NCI-H2081 treated with DMSO at 0.1 percent for 48 hours (cell line): Measurements from ENCODE around the gene PCDHGB1.
"Not testable (repeated sequence)": the region's sequence is repeated elsewhere in the genome, so short reads cannot be mapped to it uniquely, and the experiment has no call there.

ENCODE experiments used
- DNase-seq: peaks from one replicate; lab custom pipeline; 2025; lab: John Stamatoyannopoulos, UW

Gene PCDHGB1

GRCh38 chr5:141349917-141350619, at the start of gene PCDHGB1:
PCDHGB1 (plus strand) TSS chr5:141350099; CDS start chr5:141350261, 162 bp downstream.
- peak; percentile 64 for DNase-seq

- no peak for DNase-seq
Observed at GRCh38 chr5:141303756-141304155, 46.1 kb upstream of the PCDHGB1 start, which contains the start of gene SLC25A2. SLC25A2 (minus strand) TSS chr5:141304049; CDS start chr5:141303865, 184 bp downstream.

- DNase-seq: no peak
Observed at GRCh38 chr5:141306630-141307029, 43.3 kb upstream of the PCDHGB1 start.

DNA sequence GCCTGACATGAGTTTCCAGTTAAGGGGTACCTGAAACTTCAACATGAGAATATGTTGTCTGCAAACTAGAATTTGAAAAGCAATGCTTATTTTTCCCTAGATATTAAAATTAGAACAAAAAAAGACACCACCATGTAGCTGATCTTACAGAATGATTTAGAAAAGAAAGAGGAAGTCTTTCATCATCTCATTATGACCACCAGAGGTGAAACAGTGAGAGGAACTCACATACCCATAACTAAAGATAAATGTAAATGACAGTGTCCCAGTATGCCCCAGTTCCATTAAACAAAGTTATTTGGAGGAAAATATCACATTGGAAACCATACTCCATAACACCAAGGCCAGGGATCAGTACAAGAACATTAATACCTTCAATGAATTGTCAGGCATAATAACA, 36.2 kb upstream of the PCDHGB1 start:
- no peak for DNase-seq

GRCh38 chr5:141316963-141317362, 32.9 kb upstream of the PCDHGB1 start:
- DNase-seq: not testable (repeated sequence)

GRCh38 chr5:141319202-141319601, 30.7 kb upstream of the PCDHGB1 start:
- DNase-seq: no peak

- no peak for DNase-seq
Observed at GRCh38 chr5:141319699-141320098, 30.2 kb upstream of the PCDHGB1 start.

DNA sequence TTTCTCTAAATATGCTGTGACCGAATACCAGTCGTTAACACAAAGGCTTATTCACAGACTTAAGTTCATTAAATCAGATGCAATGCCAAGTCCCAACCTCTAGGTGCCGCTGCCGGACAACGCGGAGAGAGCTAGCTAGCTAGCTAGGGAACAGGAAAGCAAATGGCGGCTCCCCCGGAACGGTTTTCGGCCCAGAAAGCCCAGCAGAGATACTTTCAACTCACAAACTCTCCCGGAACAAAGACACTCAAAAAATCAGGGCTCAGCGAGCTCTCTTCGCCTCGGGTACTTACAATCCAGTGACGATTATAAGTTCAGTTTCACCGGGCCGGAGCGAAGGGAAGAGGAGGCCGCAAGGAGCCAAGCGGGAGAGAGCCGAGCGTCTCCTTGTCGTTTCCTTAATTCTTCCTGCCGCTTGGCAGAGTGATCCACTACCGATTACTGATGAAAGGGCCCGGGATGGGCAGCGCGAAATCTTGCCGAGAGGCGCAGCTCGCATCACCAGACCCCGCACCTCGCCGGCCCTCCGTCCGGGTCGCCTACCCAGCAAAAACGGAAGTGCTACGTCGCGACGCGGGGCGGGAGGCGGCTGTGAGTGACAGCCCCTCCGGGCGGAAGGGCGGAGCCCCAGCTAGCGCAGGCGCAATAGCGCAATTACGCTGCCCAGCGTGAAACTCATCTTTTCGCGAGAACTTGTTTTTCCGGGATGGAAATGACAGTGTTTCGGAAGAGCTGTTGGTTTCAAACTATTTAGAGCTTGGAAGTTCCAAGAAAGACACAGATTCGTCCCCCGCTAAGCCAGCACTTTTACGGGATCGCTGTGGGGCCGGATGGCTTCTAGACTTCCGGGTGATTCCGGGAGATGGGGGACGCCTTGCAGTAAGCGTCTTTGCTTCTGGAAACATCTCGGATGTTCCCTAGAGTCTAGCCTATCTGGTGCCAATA, 29.4 kb upstream of the PCDHGB1 start, which contains the start of gene TAF7:
TAF7 (minus strand) TSS at position 560 of the 945 bp plus-strand sequence. CDS start 740 bp downstream, outside the sequence.
- peak; percentile 44 for DNase-seq

DNA sequence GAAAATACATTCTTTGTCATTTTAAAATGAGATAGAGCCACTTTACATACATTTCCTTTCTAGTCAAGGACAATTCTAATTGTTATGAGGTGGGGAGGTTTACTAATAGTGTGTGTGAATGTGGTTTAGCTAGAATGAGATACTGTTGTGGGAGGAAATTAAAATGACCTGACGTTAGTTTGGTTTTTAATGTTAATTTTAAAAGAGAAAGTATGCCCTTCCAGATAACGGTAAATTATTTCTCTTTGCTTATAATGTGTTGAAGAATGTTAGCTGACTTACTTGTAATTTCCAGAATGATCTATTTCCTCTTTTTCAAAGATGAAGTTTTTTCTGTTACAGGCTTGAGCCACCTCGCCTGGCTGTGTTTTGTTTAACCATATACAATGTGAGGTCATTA, 27.6 kb upstream of the PCDHGB1 start:
- no peak for DNase-seq

DNA sequence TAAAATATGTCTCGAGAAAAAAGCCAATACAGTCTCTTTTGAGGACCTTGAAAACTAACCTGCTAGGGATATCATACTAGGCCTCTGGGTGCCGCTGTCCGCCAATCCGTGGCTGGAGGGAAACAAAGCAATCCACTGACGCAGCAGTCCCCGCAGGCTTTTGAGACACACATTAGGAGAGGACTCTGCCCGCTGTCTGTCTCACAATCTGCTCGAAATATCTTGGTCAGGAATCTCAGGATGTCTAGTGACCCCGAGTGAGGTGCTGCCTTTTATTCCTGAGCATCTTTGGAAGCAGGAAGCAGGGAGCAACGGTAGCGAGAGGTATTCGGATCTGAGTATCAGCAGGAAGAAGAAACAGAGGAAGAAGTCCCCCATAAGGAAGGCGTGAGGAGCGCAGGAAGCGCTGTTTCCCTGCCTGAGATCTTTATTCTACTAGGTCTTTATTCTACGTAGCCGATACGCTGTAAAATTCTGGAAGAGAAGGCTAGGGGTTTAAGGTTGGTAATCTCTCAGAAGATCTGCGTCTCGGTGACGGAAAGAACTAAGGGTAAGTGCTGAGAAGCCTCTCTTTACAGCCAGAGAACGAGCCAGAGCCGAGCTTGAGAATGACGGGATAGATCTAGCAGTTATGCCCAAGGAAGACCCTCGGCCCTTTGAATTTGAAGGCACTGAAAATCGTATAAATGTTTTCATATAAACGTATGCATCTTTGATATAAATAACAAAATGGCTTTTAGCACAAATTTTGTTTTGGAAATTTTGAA, 23.6 kb upstream of the PCDHGB1 start:
- peak; percentile 48 for DNase-seq

- no peak for DNase-seq
Observed at GRCh38 chr5:141328231-141328630, 21.7 kb upstream of the PCDHGB1 start.

DNA sequence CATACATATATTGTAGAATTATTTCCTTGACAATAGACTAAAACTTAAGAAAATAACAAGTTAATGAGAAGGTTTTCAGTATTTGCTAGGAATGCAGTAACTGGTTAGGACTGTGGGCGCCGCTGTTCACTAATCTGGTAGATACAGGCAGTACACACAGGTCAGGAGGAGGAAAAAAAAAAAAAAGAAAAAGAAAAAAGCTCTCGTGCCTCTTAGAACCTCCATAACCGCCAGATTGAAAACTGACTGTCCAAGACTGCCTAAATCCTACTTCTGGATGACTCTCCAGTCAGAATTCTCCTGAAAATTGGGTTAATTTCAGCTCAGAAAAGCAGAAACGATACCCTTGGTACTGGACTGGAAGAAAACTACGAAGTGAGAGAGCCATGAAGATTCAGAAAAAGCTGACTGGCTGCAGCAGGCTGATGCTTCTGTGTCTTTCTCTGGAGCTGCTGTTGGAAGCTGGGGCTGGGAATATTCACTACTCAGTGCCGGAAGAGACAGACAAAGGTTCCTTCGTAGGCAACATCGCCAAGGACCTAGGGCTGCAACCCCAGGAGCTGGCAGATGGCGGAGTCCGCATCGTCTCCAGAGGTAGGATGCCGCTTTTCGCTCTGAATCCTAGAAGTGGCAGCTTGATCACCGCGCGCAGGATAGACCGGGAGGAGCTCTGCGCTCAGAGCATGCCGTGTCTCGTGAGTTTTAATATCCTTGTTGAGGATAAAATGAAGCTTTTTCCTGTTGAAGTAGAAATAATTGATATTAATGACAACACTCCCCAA, 19.4 kb upstream of the PCDHGB1 start, which contains the start of gene PCDHGA1:
PCDHGA1 (plus strand) TSS at position 216 of the 782 bp plus-strand sequence.
- DNase-seq: no peak

DNA sequence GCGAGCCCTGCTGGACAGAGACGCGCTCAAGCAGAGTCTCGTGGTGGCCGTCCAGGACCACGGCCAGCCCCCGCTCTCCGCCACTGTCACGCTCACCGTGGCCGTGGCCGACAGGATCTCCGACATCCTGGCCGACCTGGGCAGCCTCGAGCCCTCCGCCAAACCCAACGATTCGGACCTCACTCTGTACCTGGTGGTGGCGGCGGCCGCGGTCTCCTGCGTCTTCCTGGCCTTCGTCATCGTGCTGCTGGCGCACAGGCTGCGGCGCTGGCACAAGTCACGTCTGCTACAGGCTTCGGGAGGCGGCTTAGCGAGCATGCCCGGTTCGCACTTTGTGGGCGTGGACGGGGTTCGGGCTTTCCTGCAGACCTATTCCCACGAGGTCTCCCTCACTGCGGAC, 17.3 kb upstream of the PCDHGB1 start:
- not testable (repeated sequence) for DNase-seq

DNA sequence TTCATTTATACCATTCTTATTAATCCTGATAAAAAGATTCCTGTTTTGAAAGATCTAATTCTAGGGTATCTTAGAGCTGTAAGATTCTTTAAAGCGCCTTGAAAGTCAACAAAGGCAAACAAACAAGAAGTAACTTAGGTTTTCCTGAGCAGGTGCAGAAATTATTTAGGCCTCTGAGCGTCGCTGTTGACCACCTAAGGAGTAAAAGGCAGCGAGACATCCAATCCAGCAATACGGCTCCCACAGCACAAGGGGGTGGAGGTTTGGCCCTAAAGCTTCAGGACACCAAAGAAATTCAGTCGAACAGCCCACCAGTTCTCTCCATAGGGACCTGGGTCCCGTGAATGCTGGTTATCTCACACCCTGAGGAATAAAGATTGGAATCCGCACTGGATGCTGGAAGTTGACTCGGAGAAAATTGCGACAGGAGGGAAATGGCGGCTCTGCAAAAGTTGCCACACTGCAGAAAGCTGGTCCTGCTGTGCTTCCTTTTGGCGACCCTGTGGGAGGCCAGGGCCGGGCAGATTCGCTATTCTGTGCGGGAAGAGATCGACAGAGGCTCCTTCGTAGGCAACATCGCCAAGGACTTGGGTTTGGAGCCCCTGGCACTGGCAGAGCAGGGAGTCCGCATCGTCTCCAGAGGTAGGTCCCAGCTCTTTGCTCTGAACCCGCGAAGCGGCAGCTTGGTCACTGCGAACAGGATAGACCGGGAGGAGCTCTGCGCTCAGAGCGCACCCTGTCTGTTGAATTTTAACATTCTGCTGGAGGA, 11.2 kb upstream of the PCDHGB1 start, which contains the start of gene PCDHGA2:
PCDHGA2 (plus strand) TSS at position 223 of the 769 bp plus-strand sequence.
- no peak for DNase-seq

DNA sequence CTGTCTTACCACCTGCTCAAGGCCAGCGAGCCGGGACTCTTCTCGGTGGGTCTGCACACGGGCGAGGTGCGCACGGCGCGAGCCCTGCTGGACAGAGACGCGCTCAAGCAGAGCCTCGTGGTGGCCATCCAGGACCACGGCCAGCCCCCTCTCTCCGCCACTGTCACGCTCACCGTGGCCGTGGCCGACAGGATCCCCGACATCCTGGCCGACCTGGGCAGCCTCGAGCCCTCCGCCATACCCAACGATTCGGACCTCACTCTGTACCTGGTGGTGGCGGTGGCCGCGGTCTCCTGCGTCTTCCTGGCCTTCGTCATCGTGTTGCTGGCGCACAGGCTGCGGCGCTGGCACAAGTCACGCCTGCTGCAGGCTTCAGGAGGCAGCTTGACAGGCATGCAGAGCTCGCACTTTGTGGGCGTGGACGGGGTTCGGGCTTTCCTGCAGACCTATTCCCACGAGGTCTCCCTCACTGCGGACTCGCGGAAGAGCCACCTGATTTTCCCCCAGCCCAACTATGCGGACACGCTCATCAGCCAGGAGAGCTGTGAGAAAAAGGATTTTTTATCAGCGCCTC, 9.0 kb upstream of the PCDHGB1 start:
- DNase-seq: not testable (repeated sequence)

- no peak for DNase-seq
Observed at GRCh38 chr5:141342773-141343172, 7.1 kb upstream of the PCDHGB1 start.

- no peak for DNase-seq
Observed at GRCh38 chr5:141343242-141343952, 6.5 kb upstream of the PCDHGB1 start, which contains the start of gene PCDHGA3. PCDHGA3 (plus strand) TSS chr5:141343829; CDS start chr5:141344034, 205 bp downstream.

- DNase-seq: no peak
Observed at GRCh38 chr5:141343953-141344463, 5.9 kb upstream of the PCDHGB1 start.

DNA sequence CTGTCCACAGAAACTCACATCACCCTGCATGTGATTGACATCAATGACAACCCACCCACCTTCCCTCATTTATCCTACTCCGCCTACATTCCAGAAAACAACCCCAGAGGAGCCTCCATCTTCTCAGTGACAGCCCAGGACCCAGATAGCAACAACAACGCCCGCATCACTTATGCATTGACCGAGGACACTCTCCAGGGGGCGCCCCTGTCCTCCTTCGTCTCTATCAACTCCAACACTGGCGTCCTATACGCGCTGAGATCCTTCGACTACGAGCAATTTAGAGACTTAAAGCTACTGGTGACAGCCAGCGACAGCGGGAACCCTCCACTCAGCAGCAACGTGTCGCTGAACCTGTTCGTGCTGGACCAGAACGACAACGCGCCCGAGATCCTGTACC, 4.6 kb upstream of the PCDHGB1 start:
- no peak for DNase-seq
